Progenitor cell of endocrine pancreas (in vitro differentiated cells): ENCODE data around the gene PHACTR4. TPM values are rescaled to one million over a fixed set of nuclear protein-coding genes. Genes with fewer than 3 reads are reported as not detected.

Experiments
- DNase-seq: peaks from one replicate; pipeline ENCODE4 v3.0.0; 2021; ENCODE audit warnings: low spot score; ENCODE audit not compliant: unreplicated experiment
- H3K27ac Mint-ChIP-seq: 2 replicates; pipeline ENCODE4 v1.8.0; 2021; ENCODE audit warnings: mild to moderate bottlenecking, moderate library complexity, mixed read lengths
- H3K27me3 Mint-ChIP-seq: 2 replicates; pipeline ENCODE4 v1.8.0; 2021; ENCODE audit warnings: mixed read lengths
- H3K36me3 Mint-ChIP-seq: 2 replicates; pipeline ENCODE4 v1.8.0; 2022; ENCODE audit warnings: mixed read lengths; ENCODE audit not compliant: insufficient read depth
- H3K4me1 Mint-ChIP-seq: 2 replicates; pipeline ENCODE4 v1.8.0; 2021; ENCODE audit warnings: low read depth, mixed read lengths
- H3K4me3 Mint-ChIP-seq: 2 replicates; pipeline ENCODE4 v1.8.0; 2021; ENCODE audit warnings: low read depth, mild to moderate bottlenecking, moderate library complexity, mixed read lengths
- H3K9me3 Mint-ChIP-seq: 2 replicates; pipeline ENCODE4 v1.8.0; 2021; ENCODE audit warnings: low read depth, mixed read lengths
- total RNA-seq: library from RNA; stranded (reverse); gene quantifications from 2 replicates; pipeline ENCODE4 v1.2.1, GENCODE V29; 2021
- TF ChIP-seq, protein P1 (sequence below): fragments of 200-600 bp; sonication (generic); IDR thresholded peaks from one replicate; pipeline ENCODE4 v1.5.0; 2021; ENCODE audit warnings: antibody characterized with exemption, mild to moderate bottlenecking; ENCODE audit not compliant: unreplicated experiment

The PHACTR4 gene
- total RNA-seq, 1 donor from 2014 or later, result 80.6 TPM

DNA sequence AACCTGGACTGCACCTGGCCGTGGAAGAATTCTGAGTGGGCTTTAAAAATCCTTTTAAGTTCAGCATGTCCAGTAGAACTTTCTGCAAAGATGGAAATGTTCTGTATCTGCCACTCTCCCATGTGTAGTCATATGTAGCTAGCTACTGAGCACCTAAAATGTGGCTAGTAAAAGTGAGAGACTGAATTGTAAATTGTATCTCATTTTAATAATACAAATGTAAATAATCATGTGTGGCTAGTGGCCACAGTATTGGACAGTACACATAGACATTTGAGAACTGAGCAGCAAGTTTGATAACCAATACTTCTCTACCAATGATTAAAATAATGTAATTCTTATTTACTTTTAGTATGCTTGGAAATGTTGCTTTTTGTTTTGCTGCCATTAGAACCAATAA, 57.3 kb downstream of the PHACTR4 start:
- Mint-ChIP-seq H3K4me3 (no peak overlapping the region), H3K36me3 (peaks cover 3% of the 10 kb centered on the region), H3K4me1 (no peaks in the 10 kb centered on the region), H3K9me3 (no peaks in the 10 kb centered on the region), H3K27me3 (no peaks in the 10 kb centered on the region), H3K27ac (peak overlapping the region; percentile 33)
- no peak for DNase-seq
- TF ChIP-seq, protein P1, sequence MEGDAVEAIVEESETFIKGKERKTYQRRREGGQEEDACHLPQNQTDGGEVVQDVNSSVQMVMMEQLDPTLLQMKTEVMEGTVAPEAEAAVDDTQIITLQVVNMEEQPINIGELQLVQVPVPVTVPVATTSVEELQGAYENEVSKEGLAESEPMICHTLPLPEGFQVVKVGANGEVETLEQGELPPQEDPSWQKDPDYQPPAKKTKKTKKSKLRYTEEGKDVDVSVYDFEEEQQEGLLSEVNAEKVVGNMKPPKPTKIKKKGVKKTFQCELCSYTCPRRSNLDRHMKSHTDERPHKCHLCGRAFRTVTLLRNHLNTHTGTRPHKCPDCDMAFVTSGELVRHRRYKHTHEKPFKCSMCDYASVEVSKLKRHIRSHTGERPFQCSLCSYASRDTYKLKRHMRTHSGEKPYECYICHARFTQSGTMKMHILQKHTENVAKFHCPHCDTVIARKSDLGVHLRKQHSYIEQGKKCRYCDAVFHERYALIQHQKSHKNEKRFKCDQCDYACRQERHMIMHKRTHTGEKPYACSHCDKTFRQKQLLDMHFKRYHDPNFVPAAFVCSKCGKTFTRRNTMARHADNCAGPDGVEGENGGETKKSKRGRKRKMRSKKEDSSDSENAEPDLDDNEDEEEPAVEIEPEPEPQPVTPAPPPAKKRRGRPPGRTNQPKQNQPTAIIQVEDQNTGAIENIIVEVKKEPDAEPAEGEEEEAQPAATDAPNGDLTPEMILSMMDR, result no peak

DNA sequence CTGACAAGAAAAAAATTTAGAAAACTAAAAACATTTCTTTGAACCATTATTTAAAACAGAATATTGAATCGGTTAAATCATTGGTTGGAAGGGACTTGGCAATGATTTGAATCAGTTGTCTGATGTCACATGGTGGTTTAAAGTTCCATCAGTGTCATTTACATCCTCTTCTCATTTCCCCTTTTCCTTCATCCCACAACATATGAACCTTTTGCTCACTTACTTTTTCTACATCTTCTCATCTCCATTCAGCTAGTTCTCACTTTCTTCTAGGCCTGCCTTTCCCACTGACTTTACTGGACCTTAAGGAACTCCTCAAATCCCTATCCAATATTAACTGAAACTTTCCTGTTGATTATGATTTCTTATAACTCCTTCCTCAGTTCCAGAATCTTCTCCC, 58.5 kb downstream of the PHACTR4 start:
- Mint-ChIP-seq H3K27ac (no peak overlapping the region), H3K4me1 (no peaks in the 10 kb centered on the region), H3K36me3 (peaks cover 3% of the 10 kb centered on the region), H3K4me3 (no peak overlapping the region), H3K27me3 (no peaks in the 10 kb centered on the region), H3K9me3 (no peaks in the 10 kb centered on the region)
- DNase-seq, result no peak
- TF ChIP-seq, protein P1, result no peak

GRCh38 chr1:28428990-28429520, 59.5 kb downstream of the PHACTR4 start:
- no peaks in the 10 kb centered on the region for H3K27me3 Mint-ChIP-seq
- H3K9me3 Mint-ChIP-seq, result no peaks in the 10 kb centered on the region
- no peak for DNase-seq
- H3K36me3 Mint-ChIP-seq, result peaks cover 3% of the 10 kb centered on the region
- H3K4me3 Mint-ChIP-seq, result no peak overlapping the region
- no peaks in the 10 kb centered on the region for H3K4me1 Mint-ChIP-seq
- no peak overlapping the region for H3K27ac Mint-ChIP-seq
- TF ChIP-seq, protein P1, result no peak

GRCh38 chr1:28436211-28436769, 66.8 kb downstream of the PHACTR4 start:
- H3K9me3 Mint-ChIP-seq, result no peaks in the 10 kb centered on the region
- peaks cover 6% of the 10 kb centered on the region for H3K4me1 Mint-ChIP-seq
- no peak overlapping the region for H3K4me3 Mint-ChIP-seq
- no peaks in the 10 kb centered on the region for H3K27me3 Mint-ChIP-seq
- TF ChIP-seq, protein P1, result no peak
- H3K27ac Mint-ChIP-seq, result no peak overlapping the region
- DNase-seq, result no peak
- H3K36me3 Mint-ChIP-seq, result peaks cover 5% of the 10 kb centered on the region

DNA sequence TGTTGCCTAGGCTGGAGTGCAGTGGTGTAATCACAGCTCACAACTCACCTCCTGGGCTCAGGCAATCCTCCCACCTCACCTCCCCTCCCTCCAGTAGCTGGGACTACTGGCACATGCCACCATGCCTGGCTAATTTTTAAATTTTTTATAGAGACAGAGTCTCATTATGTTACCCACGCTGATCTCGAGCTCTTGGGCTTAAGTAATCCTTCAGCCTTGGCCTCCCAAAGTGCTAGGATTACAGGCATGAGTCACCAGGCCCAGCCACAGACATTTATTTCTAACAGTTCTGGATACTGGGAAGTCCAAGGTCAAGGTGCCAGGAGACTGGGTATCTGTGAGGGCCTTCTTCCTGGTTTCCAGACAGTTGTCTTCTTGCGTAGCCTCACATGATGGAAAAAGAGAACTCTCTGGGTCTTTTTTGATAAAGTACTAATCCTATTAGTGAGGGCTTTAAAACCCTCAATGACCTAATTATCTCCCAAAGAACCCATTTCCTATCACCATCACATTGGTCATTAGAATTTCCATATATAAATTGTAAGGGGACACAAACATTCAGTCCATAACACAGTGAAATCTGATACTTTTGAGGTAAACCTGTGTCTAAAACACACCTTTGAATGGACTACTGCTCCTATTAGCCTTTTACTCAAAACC, 67.9 kb downstream of the PHACTR4 start:
- H3K4me3 Mint-ChIP-seq, result no peak overlapping the region
- TF ChIP-seq, protein P1, result no peak
- H3K9me3 Mint-ChIP-seq, result no peaks in the 10 kb centered on the region
- no peak for DNase-seq
- no peaks in the 10 kb centered on the region for H3K27me3 Mint-ChIP-seq
- H3K4me1 Mint-ChIP-seq, result peaks cover 6% of the 10 kb centered on the region
- peaks cover 5% of the 10 kb centered on the region for H3K36me3 Mint-ChIP-seq
- peak overlapping the region; percentile 38 for H3K27ac Mint-ChIP-seq
